Myometrial cell (primary cell): ENCODE data around the gene GPR132. TPM values are rescaled to one million over a fixed set of nuclear protein-coding genes. Genes with fewer than 3 reads are reported as not detected.

Experiments
- total RNA-seq: library from RNA; depleted of rRNA; stranded (reverse); fragments of >200 nt; gene quantifications from 2 replicates; pipeline ENCODE4 v1.2.3, GENCODE V29; 2015

The GPR132 gene
- total RNA-seq = not detected in 2 replicates

GRCh38 chr14:105065280-105066228 is at the start of gene GPR132:
GPR132 (minus strand) TSS chr14:105065430; CDS start chr14:105055420, 10,010 bp downstream.

GRCh38 chr14:105020815-105021655 is 44.2 kb downstream of the GPR132 start, which contains the start of gene CDCA4:
CDCA4 (minus strand) TSS chr14:105021083; CDS start chr14:105011929, 9,154 bp downstream.

Other genes starting within 250 kb of the GPR132 start
- 19.6 and 21.4 TPM in 2 replicates for gene CEP170B, start 200.2 kb downstream of the GPR132 start, total RNA-seq
- not detected in 2 replicates for gene PLD4, start 140.6 kb downstream of the GPR132 start, total RNA-seq
- 22.5 and 26.1 TPM in 2 replicates for gene AHNAK2, start 87.1 kb downstream of the GPR132 start, total RNA-seq
- 5.2 and 8.3 TPM in 2 replicates for gene CLBA1, start 79.6 kb downstream of the GPR132 start, total RNA-seq
- gene CDCA4, start 44.3 kb downstream of the GPR132 start, total RNA-seq = 20.5 and 22.7 TPM in 2 replicates
- 0.53 and 0.58 TPM in 2 replicates for gene JAG2, start 103.3 kb upstream of the GPR132 start, total RNA-seq
- gene NUDT14, start 115.9 kb upstream of the GPR132 start, total RNA-seq = 23.7 and 43.0 TPM in 2 replicates
- gene BTBD6, start 183.1 kb upstream of the GPR132 start, total RNA-seq = 56.0 and 80.1 TPM in 2 replicates
- 25.0 and 26.8 TPM in 2 replicates for gene BRF1, start 235.6 kb upstream of the GPR132 start, total RNA-seq
- gene PACS2, start 249.3 kb upstream of the GPR132 start, total RNA-seq = 46.4 and 47.1 TPM in 2 replicates